ENCODE data around the gene MAP3K14. TPM values are rescaled to one million over a fixed set of nuclear protein-coding genes. Genes with fewer than 3 reads are reported as not detected.

Gene MAP3K14
- total RNA-seq, 4 donors from 2014 or later: 4.7 to 6.8 (median 6.1) TPM

DNA sequence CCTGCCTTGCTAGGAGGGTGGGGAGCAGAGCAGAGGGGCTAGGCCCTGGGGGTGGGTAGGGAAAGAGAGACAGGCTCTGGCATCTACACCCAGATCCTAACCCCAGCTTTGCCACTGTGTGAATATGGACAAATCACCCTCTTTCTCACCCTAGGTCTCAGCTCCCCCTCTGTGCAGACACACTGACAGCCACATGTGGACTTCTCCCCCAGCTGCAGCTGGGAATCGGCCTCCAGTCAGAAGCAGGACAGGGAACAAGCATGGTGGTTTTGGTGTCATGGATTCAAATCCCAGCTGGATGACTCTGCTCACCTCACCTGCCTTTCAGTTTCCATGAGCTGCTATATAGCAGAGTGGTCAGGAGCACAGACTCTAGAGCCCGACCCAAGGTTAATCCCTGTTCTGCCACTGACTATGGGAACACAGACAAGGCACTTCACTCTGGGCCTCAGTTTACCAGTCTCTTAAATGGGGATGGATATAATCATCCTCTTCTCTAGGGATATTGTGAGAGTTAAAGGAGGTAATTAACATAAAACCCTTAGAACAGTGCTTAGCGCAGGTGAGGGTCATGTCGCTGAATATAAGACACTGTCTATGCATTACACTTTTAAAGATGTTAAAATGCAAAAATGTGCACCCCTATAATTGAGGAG is 26.2 kb upstream of the MAP3K14 start:
- TF ChIP-seq, protein P1, sequence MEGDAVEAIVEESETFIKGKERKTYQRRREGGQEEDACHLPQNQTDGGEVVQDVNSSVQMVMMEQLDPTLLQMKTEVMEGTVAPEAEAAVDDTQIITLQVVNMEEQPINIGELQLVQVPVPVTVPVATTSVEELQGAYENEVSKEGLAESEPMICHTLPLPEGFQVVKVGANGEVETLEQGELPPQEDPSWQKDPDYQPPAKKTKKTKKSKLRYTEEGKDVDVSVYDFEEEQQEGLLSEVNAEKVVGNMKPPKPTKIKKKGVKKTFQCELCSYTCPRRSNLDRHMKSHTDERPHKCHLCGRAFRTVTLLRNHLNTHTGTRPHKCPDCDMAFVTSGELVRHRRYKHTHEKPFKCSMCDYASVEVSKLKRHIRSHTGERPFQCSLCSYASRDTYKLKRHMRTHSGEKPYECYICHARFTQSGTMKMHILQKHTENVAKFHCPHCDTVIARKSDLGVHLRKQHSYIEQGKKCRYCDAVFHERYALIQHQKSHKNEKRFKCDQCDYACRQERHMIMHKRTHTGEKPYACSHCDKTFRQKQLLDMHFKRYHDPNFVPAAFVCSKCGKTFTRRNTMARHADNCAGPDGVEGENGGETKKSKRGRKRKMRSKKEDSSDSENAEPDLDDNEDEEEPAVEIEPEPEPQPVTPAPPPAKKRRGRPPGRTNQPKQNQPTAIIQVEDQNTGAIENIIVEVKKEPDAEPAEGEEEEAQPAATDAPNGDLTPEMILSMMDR (IDR thresholded peaks at IDR 0.05; ENCODE audit: low read depth): no peak

DNA sequence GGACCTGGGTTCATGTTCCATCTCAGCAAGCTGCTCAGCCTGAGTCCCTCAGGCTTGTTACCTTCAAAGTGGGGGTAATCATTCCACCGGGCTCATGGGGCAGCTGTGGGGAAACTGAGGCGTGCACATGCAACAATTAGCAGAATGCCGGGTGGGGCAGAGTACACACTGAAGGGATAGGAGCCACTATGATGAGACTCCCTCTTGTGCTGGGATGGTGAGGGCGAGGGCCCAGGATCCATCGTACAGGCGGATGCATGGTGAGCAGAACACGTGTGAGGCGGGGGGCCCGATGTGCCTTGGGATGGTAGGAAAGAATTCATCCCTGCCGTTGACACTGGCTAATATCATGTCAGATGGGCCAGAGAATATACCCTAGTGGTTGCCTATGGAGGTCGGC is 25.5 kb upstream of the MAP3K14 start:
- TF ChIP-seq, protein P1 (IDR thresholded peaks at IDR 0.05; ENCODE audit: low read depth): no peak

DNA sequence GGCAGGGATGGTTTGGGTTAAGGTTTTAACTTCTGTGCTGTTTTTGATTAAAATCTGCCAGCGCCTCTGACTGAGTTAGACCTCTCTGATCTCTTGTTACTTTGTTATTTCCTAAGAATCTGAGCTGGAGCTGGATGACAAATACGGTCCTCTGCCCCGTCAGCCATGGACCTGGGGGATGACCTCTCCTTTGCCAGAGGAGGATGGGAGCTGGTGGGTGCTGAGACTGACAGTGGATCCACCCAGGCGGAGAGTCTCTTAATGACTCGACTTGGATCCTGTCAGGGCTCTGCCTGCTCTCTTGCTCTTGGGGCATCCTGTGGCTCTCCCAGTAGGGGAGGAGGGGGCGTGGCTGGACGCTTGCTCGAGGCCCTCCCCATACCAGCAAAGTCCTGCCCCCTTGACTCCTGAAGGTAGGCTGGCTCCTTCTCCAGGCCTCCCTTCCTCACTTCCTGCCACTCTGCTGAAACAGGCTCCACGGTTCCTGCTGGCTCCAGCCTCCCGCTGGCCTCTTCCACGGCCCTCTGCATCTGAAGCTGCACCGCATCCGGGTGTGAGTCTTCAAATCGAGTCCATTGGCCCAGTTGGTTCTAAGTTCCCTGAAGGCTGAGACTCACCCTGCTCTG is 24.8 kb upstream of the MAP3K14 start:
- TF ChIP-seq, protein P1 (IDR thresholded peaks at IDR 0.05; ENCODE audit: low read depth): no peak

DNA sequence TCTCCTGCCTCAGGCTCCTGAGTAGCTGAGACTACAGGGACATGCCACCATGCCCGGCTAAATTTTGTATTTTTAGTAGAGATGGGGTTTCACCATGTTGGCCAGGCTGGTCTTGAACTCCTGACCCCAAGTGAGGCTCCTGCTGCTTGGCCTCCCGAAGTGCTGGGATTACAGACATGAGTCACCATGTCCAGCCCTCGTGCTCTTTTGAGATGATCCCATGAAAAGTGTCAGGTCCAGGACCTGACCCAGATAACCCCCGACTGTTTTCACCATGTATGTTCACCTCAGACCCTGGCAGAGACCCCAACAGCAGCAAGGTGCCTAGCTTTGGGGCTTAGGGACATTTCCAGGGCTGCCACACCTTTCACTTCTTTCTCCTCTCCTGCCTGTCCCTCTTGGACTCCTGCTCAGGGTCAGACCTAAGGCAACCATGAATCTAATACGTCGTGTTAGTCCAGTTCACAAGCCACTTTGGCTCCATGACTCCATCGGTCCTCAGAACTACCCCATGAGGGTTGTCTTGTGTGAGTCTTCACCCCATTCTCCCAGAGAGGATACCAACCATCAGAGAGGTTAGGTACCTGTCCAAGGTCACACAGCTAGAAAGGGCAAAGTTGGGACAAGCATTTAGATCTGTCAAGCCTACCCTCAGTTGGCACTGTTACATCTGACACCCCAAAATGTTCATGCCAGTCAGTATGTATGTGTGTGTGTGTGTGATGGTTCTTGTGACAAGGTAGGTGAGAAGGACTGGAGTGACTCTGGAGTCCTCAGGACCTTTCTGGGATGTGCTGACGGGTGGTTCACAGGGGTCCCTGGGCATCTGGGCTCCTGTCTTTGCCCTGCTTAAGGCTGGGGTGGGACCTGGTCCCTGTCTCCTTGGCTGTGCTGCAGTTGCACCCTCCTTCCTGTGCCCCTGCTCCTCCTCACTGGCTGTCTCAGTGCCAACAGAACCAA is 23.1 kb upstream of the MAP3K14 start:
- TF ChIP-seq, protein P1 (IDR thresholded peaks at IDR 0.05; ENCODE audit: low read depth): no peak

DNA sequence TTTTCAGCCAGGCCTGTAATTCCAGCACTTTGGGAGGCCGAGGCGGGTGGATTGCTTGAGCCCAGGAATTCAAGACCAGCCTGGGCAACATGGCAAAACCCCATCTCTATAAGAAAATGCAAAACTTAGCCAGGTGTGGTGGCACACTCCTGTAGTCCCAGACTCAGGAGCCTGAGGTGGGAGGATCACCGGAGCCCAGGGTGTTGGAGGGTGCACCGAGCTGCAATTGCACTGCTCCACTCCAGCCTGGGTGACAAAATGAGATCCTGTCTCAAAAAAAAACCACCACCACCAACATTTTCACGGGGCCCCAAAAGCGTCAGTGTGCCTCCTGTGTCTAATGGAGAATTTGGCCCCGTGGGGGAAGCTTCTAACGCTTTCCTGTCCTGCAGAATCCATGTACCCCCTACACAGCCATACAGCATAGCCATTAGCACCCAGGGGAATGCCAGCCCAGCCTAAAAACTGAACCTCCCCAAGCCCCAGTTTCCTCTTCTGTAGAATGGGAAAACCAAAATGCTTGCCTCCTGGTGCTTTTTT is 22.2 kb upstream of the MAP3K14 start:
- TF ChIP-seq, protein P1 (IDR thresholded peaks at IDR 0.05; ENCODE audit: low read depth): no peak

DNA sequence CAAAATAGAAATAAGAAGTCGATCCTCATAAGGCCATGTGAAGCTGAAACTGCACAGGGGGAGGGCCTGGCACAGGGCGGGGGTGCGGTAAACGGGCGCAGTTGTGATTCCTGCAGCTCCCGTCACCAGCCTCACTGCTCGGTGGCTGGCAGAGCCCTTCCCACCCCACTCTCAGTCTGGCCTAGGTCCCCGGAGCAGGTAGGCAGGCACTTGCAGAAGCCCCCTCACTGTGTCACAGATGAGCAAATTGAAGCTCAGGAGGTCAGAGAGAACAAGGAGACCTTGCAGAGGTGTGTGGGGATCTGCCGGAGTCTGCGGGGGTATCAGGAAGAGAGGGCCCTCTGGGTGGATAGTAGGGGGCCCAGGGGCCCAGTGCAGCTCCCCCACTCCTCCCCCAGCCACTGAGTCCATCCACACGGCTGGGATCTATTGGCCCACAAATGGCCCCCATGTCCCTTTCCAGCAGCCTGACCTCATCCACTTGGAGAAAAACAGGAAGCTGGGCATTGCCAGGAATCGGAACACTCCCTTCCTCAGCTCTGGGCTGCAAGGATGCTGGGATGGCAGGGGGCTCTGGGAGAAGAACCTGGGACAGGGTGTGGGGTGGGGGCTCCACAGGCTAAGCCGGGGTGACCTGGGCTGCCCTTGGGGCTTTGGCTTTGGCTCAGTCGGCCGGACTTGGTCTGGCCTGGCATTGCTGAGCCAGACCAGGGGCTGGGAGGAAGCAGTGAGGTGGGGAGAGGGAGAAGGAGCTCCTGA is 21.4 kb upstream of the MAP3K14 start:
- TF ChIP-seq, protein P1 (IDR thresholded peaks at IDR 0.05; ENCODE audit: low read depth): no peak

Measured in subcutaneous adipose tissue (tissue), 4 donors.